ENCODE results near the gene RBM47. TPM values are rescaled to one million over a fixed set of nuclear protein-coding genes. Genes with fewer than 3 reads are reported as not detected.
"Not testable (repeated sequence)": the region's sequence is repeated elsewhere in the genome, so short reads cannot be mapped to it uniquely, and the experiment has no call there.

RBM47 gene
- total and polyA plus RNA-seq, 10 of the 15 experiments (the other 5 are each of a cell fraction or from before 2014, with no cell fraction given) = 7.9 to 45.0 (median 28.7) TPM

- intact Hi-C loops (cut with micrococcal nuclease; ENCODE audit: unreplicated experiment); H3K9me3 ChIP-seq (replicated peaks; ENCODE audit: control insufficient read depth, insufficient read depth, low read length); H3K9ac ChIP-seq (ENCODE audit: control insufficient read depth, insufficient read depth, low read length); ATAC-seq; H3K79me2 ChIP-seq (ENCODE audit: control insufficient read depth, insufficient read depth, low read length); H3K27me3 ChIP-seq (replicated peaks in 1 of 2; ENCODE audit: control insufficient read depth in 2 of 2, insufficient read depth in 2 of 2, low read length in 1 of 2); H4K20me1 ChIP-seq (ENCODE audit: control insufficient read depth, insufficient read depth); DNase-seq (ENCODE audit: low read depth, low spot score); H3K4me2 ChIP-seq (ENCODE audit: control insufficient read depth, insufficient read depth); H3K4me3 ChIP-seq; in situ Hi-C loops (cut with MboI); H3K27ac ChIP-seq (ENCODE audit: control insufficient read depth, insufficient read depth); H2AFZ ChIP-seq (ENCODE audit: control insufficient read depth, low read depth, low read length); BruUV-seq (replicated peaks); FAIRE-seq: not testable (repeated sequence)
- ChIA-PET POLR2A (interaction anchor here (0.5 to 2.1 kb wide), 4 partner anchors 12 to 80 kb away, joined by 3 to 14 read pairs (median 4); no protein-coding TSS in a partner anchor), SMC1A (ENCODE audit: uncharacterized antibody, unreplicated experiment) (interaction anchor here (1.1 to 3.0 kb wide), 6 partner anchors 9 to 283 kb away, joined by 3 to 21 read pairs (median 8); no protein-coding TSS in a partner anchor), CTCF (interaction anchor here (1.6 kb wide), 1 partner anchor 240 kb away, joined by 4 read pairs; no protein-coding TSS in a partner anchor), RAD21 (ENCODE audit: unreplicated experiment) (interaction anchor here (1.0 to 3.5 kb wide), 2 partner anchors 17 to 24 kb away, joined by 3 to 15 read pairs; no protein-coding TSS in a partner anchor)
- 89% methylated on average over 10 of the region's 10 CpGs for WGBS (ENCODE audit: insufficient coverage, insufficient replicate concordance, low lambda C conversion rate, missing lambda C conversion rate)
- peaks cover 28 to 37% of the 10 kb centered on the region in 2 experiments for H3K36me3 ChIP-seq (ENCODE audit: control insufficient read depth in 2 of 2, insufficient read depth in 2 of 2, low read length in 1 of 2)
- H3K4me1 ChIP-seq (ENCODE audit: control insufficient read depth, insufficient read depth, low read length) = peaks cover 22% of the 10 kb centered on the region
Measured at GRCh38 chr4:40435306-40435705, 194.4 kb downstream of the RBM47 start.

- ChIA-PET CTCF (interaction anchor here (0.7 to 1.7 kb wide), 7 partner anchors 18 to 241 kb away, joined by 3 to 8 read pairs (median 4); no protein-coding TSS in a partner anchor), POLR2A (interaction anchor here (0.6 to 2.1 kb wide), 8 partner anchors 10 to 231 kb away, joined by 3 to 14 read pairs (median 4); no protein-coding TSS in a partner anchor), SMC1A (ENCODE audit: uncharacterized antibody, unreplicated experiment) (interaction anchor here (0.6 to 3.0 kb wide), 28 partner anchors 10 to 837 kb away, joined by 3 to 21 read pairs (median 4); no protein-coding TSS in a partner anchor), RAD21 (ENCODE audit: unreplicated experiment) (interaction anchor here (0.7 to 3.5 kb wide), 11 partner anchors 11 to 281 kb away, joined by 3 to 15 read pairs (median 3); no protein-coding TSS in a partner anchor)
- 85% methylated on average over 6 of the region's 6 CpGs for WGBS (ENCODE audit: insufficient coverage, insufficient replicate concordance, low lambda C conversion rate, missing lambda C conversion rate)
- BruUV-seq (replicated peaks) = TSS peak; percentile 35
- H3K4me3 ChIP-seq = no peak overlapping the region; the same call in 1 of the 2 replicates
- H3K9ac ChIP-seq (ENCODE audit: control insufficient read depth, insufficient read depth, low read length) = peak overlapping the region; percentile 33
- no peak overlapping the region for H2AFZ ChIP-seq (ENCODE audit: control insufficient read depth, low read depth, low read length)
- peaks cover 29 to 32% of the 10 kb centered on the region in 2 experiments for H3K36me3 ChIP-seq (ENCODE audit: control insufficient read depth in 2 of 2, insufficient read depth in 2 of 2, low read length in 1 of 2)
- FAIRE-seq = no peak
- DNase-seq (ENCODE audit: low read depth, low spot score) = no peak
- intact Hi-C loops (cut with micrococcal nuclease; ENCODE audit: unreplicated experiment) (no loop called here), in situ Hi-C loops (cut with MboI) (no loop called here)
- ATAC-seq = no peak; the same call in 2 of the 3 replicates
- H3K4me2 ChIP-seq (ENCODE audit: control insufficient read depth, insufficient read depth) = peak overlapping the region; percentile 83; the same call in 1 of the 2 replicates
- no peaks in the 10 kb centered on the region for H3K27me3 ChIP-seq (replicated peaks in 1 of 2; ENCODE audit: control insufficient read depth in 2 of 2, insufficient read depth in 2 of 2, low read length in 1 of 2)
- peaks cover 7% of the 10 kb centered on the region for H3K79me2 ChIP-seq (ENCODE audit: control insufficient read depth, insufficient read depth, low read length)
- no peaks in the 10 kb centered on the region; the same call in 2 of the 3 replicates for H3K9me3 ChIP-seq (replicated peaks; ENCODE audit: control insufficient read depth, insufficient read depth, low read length)
- peak overlapping the region; percentile 71 for H3K27ac ChIP-seq (ENCODE audit: control insufficient read depth, insufficient read depth)
- peaks cover 22% of the 10 kb centered on the region for H3K4me1 ChIP-seq (ENCODE audit: control insufficient read depth, insufficient read depth, low read length)
- H4K20me1 ChIP-seq (ENCODE audit: control insufficient read depth, insufficient read depth) = no peaks in the 10 kb centered on the region
- TF ChIP-seq REST (IDR thresholded peaks at IDR 0.05; ENCODE audit: low read depth, low read length) (no peak), TCF12 (IDR thresholded peaks at IDR 0.05; ENCODE audit: low read depth, low read length) (no peak), BHLHE40 (IDR thresholded peaks at IDR 0.05; ENCODE audit: borderline replicate concordance in 1 of 2, low read depth in 2 of 2, low read length in 1 of 2) (no peak), USF2 (IDR thresholded peaks at IDR 0.05; ENCODE audit: borderline replicate concordance, low read depth, low read length) (no peak)
Measured at GRCh38 chr4:40434126-40434687, 195.5 kb downstream of the RBM47 start.

All from GM12878 (cell line).